Stimulated activated CD8-positive, alpha-beta memory T cell treated with anti-CD3 and anti-CD28 coated beads, Interleukin-15, amount 100 ng/mL, for 4 hours (primary cell): ENCODE measurements around the gene RPL39L.
"Not testable (repeated sequence)": the region's sequence is repeated elsewhere in the genome, so short reads cannot be mapped to it uniquely, and the experiment has no call there.

Source experiments
- DNase-seq, 2 donors: peaks; one replicate each; pipeline ENCODE4 v3.0.0-alpha.2; 2020; ENCODE audit warnings: low read depth in 2 of 2

Gene RPL39L

GRCh38 chr3:187136936-187137335 lies 2.4 kb downstream of the RPL39L start:
- no peak for DNase-seq

DNA sequence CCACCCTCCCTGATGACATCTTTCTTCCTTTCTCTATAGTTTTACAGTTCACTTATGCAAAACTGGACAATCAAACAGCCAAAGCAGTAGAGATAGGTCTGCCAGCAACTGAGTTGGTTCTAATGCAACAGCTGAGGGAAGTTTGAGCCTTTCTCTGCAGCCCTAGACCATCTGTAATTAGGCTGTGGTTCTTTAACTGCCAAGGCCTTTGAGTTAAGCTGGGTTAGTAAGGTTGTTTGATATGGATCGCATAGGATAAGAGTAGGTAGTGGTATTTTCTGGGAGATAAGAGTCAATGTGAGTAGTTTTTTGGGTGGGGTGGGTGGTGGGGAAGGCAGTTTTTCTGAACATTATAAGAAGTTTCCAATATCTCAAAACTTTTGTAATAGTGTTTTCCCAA lies 3.0 kb downstream of the RPL39L start:
- no peak for DNase-seq

DNA sequence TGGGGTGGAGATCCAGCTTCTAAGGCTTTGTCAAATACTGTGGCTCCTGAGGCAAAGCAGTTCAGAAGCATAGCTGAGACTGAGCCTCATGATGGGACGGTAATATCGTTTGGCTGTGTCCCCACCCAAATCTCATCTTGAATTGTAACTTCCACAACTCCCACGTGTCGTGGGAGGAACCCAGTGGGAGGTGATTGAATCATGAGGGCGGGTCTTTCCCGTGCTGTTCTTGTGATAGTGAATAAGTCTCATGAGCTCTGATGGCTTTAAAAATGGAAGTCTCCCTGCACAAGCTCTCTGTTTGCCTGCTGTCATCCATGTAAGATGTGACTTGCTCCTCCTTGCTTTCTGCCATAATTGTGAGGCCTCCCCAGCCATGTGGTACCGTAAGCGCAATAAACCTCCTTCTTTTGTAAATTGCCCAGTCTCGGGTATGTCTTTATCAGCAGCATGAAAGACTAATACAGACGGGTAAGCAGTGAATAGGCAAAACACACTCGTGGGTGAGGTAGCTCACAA lies 4.1 kb downstream of the RPL39L start:
- DNase-seq, result not testable (repeated sequence)

DNA sequence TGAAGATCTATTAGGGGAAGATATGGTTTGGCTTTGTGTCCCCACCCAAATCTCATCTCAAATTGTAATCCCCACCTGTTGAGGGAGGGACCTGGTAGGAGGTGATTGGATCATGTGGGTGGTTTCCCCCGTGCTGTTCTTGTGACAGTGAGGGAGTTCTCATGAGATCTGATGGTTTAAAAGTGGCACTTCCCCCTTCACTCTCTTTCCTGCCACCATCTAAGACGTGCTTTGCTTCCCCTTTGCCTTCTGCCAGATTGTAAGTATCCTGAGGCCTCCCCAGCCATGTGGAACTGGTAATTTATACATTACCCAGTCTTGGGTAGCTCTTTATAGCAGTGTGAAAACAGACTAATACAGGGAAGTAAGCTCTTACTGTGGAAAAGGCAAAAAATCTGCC lies 6.1 kb downstream of the RPL39L start:
- DNase-seq, result not testable (repeated sequence)

DNA sequence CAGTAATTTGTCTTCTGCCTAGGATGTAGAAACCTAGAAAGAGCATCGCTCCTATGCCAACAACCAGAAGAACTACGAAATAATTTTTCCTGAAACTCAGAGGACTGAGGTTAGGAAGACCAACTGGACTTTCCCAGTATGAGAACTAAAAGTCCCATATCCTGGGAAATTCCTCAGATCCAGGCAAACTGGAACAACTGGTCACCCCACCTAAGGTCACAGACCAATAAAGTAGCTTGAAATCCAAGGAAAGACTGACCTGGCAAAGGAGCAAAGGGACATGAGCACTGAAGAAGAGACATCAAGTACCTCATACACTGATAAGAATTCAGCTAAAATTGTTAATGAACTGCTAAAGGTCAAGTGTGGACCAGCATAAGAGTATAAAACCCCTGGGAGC lies 6.6 kb downstream of the RPL39L start:
- no peak for DNase-seq

DNA sequence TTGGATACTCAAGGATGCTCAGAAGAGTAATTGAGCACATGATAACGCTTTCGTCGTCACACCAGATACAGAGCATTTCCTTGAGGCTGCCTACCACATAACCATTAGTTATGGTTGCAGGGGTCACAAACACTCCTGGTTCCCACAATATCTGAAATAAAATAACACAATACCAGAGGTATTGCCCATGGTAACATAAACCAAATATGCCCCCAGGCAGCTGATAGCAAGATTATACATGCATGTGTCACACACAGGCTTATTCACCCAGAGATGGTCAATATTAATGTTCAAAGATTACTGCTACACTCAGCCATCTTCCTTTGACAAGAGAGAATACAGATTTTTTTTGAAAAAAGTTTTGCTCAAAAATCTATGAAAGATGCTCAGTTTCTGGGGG lies 7.3 kb downstream of the RPL39L start:
- no peak for DNase-seq

GRCh38 chr3:187130346-187131066 lies 8.8 kb downstream of the RPL39L start:
- no peak for DNase-seq

DNA sequence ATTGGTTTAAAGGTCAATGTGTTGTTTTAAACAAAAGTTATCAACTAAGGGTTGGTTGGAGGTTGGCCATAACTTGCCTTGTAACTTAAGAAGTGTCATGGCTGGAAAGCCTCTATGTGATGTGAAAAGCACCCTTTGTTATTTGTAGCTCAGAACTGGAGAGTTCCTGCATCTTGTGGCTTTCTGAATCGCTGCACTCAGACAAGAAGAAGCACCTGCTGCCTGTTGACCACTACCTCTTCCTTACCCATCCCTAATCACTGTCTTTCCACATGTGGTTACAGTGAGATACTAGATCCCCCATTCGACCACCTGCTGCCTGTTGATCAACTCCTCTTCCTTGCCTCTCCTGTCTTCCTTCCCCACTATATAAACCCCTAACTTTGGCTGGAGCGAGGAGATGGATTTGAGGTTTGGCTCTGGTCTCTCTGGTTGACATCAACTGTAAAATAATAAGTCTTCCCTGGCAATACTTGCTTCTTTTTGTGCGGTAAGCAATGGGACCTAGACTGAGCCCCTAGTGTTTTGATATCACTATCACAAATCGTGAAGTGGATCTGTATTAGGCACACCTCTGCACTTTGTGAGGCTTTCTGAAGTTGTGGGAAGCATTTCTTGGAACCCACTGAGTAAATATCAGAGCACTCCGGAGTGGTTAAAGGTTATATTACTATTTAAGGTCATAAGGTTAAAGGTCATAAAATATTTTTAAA lies 13.8 kb downstream of the RPL39L start:
- DNase-seq, result no peak

DNA sequence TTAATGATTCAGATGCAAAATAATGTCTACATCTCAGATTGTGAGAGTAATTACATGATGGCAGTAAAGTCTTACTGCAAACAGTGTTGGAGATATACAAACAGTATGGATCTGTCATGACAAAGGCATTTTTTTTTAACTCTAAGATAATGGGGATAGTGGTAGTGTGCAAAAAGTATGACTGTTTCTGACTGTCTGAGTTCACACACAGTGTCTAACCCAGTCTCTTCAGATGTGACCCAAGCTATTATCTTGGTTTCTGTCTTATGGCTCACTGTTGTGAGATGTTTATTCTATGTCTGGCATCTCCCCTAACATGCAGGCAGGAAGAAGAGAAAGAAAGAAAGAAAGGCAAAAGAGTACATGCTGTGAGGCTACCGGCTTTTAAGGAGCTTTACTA lies 17.0 kb downstream of the RPL39L start:
- DNase-seq, result no peak

- no peak for DNase-seq
These were observed 19.0 kb downstream of the RPL39L start for GRCh38 chr3:187120326-187120725.

GRCh38 chr3:187114511-187114910 lies 24.8 kb downstream of the RPL39L start:
- no peak for DNase-seq

DNA sequence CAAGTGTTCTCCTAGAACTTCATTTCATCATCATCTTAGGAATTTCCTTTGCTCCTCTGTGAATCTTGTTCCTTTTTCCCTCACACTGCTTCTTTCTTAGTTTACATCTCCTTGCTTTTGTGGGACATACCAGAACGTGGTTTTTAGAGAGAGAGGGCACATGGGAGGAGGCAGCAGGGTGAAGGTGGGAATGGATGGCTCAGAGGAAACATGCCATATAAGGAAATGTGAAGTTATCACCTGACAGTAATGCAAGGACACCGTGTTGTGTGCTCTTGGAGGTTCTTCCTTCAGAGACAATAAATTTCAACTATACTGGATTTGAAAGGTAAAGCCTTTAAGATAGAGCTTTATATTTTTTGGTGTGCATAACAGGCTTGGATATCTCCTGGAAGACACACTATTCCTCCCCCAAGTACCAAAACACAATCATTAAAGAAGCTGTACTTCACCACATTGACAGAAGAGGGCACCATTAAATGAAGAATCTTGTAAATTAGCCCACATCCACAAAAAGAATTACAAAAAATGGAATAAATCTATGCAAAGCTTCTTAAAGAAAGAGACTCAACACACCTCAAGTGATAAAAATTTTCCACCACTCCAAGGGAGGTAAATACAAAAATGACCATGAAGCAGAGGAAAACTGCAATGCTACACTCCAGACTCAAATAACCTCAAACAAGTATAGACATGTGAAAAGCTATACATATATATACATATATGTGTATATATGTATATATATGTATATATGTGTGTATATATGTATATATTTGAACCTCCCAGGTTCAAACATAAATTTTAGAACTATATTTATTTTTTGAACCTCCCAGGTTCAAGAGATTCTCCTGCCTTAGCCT lies 26.1 kb downstream of the RPL39L start:
- DNase-seq, result no peak

- no peak for DNase-seq
These were observed 29.1 kb downstream of the RPL39L start for GRCh38 chr3:187110156-187110555.

- DNase-seq, result no peak
These were observed 31.3 kb downstream of the RPL39L start for GRCh38 chr3:187107989-187108388.

GRCh38 chr3:187105700-187106099 lies 33.6 kb downstream of the RPL39L start:
- no peak for DNase-seq

- DNase-seq, result no peak
These were observed 34.4 kb downstream of the RPL39L start for GRCh38 chr3:187104933-187105332.

GRCh38 chr3:187104342-187104741 lies 35.0 kb downstream of the RPL39L start:
- no peak for DNase-seq

- no peak for DNase-seq
These were observed 36.0 kb downstream of the RPL39L start for GRCh38 chr3:187103251-187103650.

DNA sequence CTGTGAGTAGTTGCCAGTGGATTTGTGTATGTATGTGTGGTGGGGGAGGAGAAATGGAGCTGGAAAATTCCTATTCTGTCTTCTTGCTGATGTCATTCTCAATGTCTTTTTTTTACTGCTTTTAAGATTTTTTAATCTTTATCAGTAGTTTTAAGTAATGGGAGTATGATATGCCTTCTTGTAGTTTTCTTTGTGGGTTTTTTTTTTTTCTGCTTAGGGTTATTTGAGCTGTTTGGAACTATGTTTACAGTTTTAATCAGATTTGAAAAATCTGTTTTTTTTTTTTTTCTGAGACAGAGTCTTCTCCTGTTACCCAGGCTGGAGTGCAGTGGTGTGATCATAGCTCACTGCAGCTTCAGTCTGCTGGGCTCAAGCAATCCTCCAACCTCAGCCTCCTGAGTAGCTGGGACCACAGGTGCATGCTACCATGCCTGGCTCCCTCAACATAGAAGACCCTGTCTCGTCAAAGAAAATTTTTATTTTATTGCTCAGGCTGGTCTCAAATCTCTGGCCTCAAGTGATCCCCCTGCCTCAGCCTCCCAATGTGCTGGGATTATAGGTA lies 37.1 kb downstream of the RPL39L start:
- no peak for DNase-seq

- peak; percentile 19 to 26 for DNase-seq
These were observed 37.9 kb downstream of the RPL39L start for GRCh38 chr3:187101184-187102072.
